C4-2B (cell line): ENCODE measurements around the gene MIPOL1.

Experiments used
- CTCF ChIP-seq: fragments of 450-650 bp; conservative IDR thresholded peaks from 2 replicates; pipeline ENCODE4 v1.5.1; 2017; ENCODE audit warnings: mild to moderate bottlenecking
- ZFX ChIP-seq: fragments of 450-650 bp; IDR thresholded peaks from 2 replicates; pipeline ENCODE4 v1.6.1; 2017

- no peak for TF ChIP-seq CTCF
- no peak for TF ChIP-seq ZFX
Observed at GRCh38 chr14:37326434-37326833, 128.7 kb downstream of the MIPOL1 start.
